Endothelial cell of umbilical vein (primary cell): ENCODE data around the gene CEACAM3.

Experiments
- CTCF ChIP-seq, 2 donors: IDR thresholded peaks; 1 replicate in 1 of 2; 2 replicates in 1 of 2; pipeline ENCODE4 v1.5.1; 2011; ENCODE audit warnings: low read length in 2 of 2, mild to moderate bottlenecking in 2 of 2, moderate library complexity in 2 of 2, control low read depth in 1 of 2, inconsistent platforms in 1 of 2, low read depth in 1 of 2; ENCODE audit not compliant: insufficient read depth in 1 of 2; ENCODE audit errors: extremely low read depth in 1 of 2
- EZH2 ChIP-seq: IDR thresholded peaks from 2 replicates; pipeline ENCODE4 v1.6.1; 2012; ENCODE audit warnings: borderline replicate concordance, low read depth, mild to moderate bottlenecking, moderate library complexity, low read length, inconsistent platforms; ENCODE audit not compliant: severe bottlenecking

- no peak for TF ChIP-seq CTCF (IDR thresholded peaks at IDR 0.05; ENCODE audit: extremely low read depth in 1 of 2, insufficient read depth in 1 of 2, low read depth in 1 of 2, low read length in 2 of 2)
- TF ChIP-seq EZH2 = no peak
These were observed 19.7 kb upstream of the CEACAM3 start for GRCh38 chr19:41776700-41777099.
